ENCODE data around the gene UGGT2.

GRCh38 chr13:95926231-95926630, 127.0 kb downstream of the UGGT2 start:
- TF ChIP-seq CTCF (conservative IDR thresholded peaks at IDR 0.05) (no peak), ZFX (IDR thresholded peaks at IDR 0.05) (no peak)

All from C4-2B (cell line).